CD4-positive, CD25-positive, alpha-beta regulatory T cell (primary cell): Measurements from ENCODE around the gene SVIL. TPM values are rescaled to one million over a fixed set of nuclear protein-coding genes. Genes with fewer than 3 reads are reported as not detected.

ENCODE experiments used
- ATAC-seq, 2 donors: fragments of 150-1000 bp; cut with Tn5 transposase; one replicate each; pipeline ENCODE4 v1.10.0; 2021; ENCODE audit warnings: low read depth in 2 of 2, moderate number of reproducible peaks in 2 of 2, moderate library complexity in 1 of 2
- DNase-seq, 3 donors: peaks; one replicate each; pipeline versions ENCODE4 v3.0.0 to v3.0.0-alpha.2; 2012 to 2022; ENCODE audit warnings: mixed read lengths in 1 of 3
- H3K27ac ChIP-seq: one replicate; pipeline ENCODE4 v1.7.0; 2013; ENCODE audit warnings: mild to moderate bottlenecking, low read length; ENCODE audit not compliant: insufficient read depth, poor library complexity, severe bottlenecking
- H3K27me3 ChIP-seq: one replicate; pipeline ENCODE4 v1.7.0; 2013; ENCODE audit warnings: low read length; ENCODE audit not compliant: control insufficient read depth, insufficient read depth
- H3K36me3 ChIP-seq: one replicate; pipeline ENCODE4 v1.7.0; 2013; ENCODE audit warnings: mild to moderate bottlenecking, low read length, moderate library complexity; ENCODE audit not compliant: control insufficient read depth, insufficient read depth
- H3K4me1 ChIP-seq: 2 replicates; pipeline ENCODE4 v1.7.0; 2013; ENCODE audit warnings: mild to moderate bottlenecking, low read length; ENCODE audit not compliant: insufficient read depth, control insufficient read depth, poor library complexity, severe bottlenecking
- H3K4me3 ChIP-seq: one replicate; pipeline ENCODE4 v1.7.0; 2013; ENCODE audit warnings: low read depth, mild to moderate bottlenecking, low read length, moderate library complexity
- H3K9me3 ChIP-seq, 2 experiments: 1 replicate in 1 of 2; 2 replicates in 1 of 2; pipeline ENCODE4 v1.7.0; 2013; ENCODE audit warnings: low read length in 2 of 2, mild to moderate bottlenecking in 1 of 2, moderate library complexity in 1 of 2; ENCODE audit not compliant: control insufficient read depth in 2 of 2
- H3K27ac Mint-ChIP-seq, 3 donors: one replicate each; pipeline ENCODE4 v1.8.0; 2020 to 2022; ENCODE audit warnings: mild to moderate bottlenecking in 3 of 3, mixed read lengths in 3 of 3, moderate library complexity in 2 of 3
- H3K27me3 Mint-ChIP-seq: one replicate; pipeline ENCODE4 v1.8.0; 2022; ENCODE audit warnings: mild to moderate bottlenecking, mixed read lengths
- H3K36me3 Mint-ChIP-seq: one replicate; pipeline ENCODE4 v1.8.0; 2020; ENCODE audit warnings: mixed read lengths
- H3K4me1 Mint-ChIP-seq, 4 donors: one replicate each; pipeline ENCODE4 v1.8.0; 2020 to 2022; ENCODE audit warnings: mixed read lengths in 4 of 4, mild to moderate bottlenecking in 1 of 4
- H3K4me3 Mint-ChIP-seq, 4 donors: one replicate each; pipeline ENCODE4 v1.8.0; 2020 to 2022; ENCODE audit warnings: mild to moderate bottlenecking in 4 of 4, mixed read lengths in 4 of 4, moderate library complexity in 3 of 4
- H3K9me3 Mint-ChIP-seq, 7 donors: one replicate each; pipeline ENCODE4 v1.8.0; 2020 to 2022; ENCODE audit warnings: mixed read lengths in 7 of 7, mild to moderate bottlenecking in 3 of 7, moderate library complexity in 2 of 7
- polyA plus RNA-seq, 4 donors: library from polyadenylated mRNA; unstranded; fragments of 300-500 nt; fragmentation: Illumina TruSeq; gene quantifications; one replicate each; pipeline ENCODE4 v1.2.3, GENCODE V29; 2021
- total RNA-seq: library from RNA; stranded (reverse); gene quantifications from one replicate; pipeline ENCODE4 v1.2.3, GENCODE V29; 2022

SVIL gene
- total and polyA plus RNA-seq, 5 donors from 2014 or later: 0.49 to 12.3 (median 3.8) TPM

DNA sequence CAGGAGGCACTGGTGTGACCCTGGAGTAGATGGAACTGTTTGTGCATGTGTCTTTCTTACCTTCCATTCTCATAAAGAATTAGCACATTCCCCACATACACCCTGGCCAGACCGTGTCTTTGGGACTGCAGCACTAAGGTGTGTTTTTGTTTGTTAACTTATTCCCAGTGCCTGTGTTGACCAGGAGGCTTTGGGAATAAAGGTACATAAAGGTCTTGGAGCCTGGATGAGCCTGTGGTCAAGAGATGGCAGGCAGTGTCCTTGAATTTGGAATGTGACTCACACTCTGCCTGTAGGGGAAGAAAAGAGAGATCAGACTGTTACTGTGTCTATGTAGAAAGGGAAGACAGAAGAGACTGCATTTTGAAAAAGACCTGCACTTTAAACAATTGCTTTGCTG, 208.4 kb downstream of the SVIL start:
- Histone ChIP-seq H3K4me1 (no peaks in the 10 kb centered on the region), H3K4me3 (no peak overlapping the region), H3K27ac (no peak overlapping the region), H3K27me3 (no peaks in the 10 kb centered on the region), H3K9me3 (no peaks in the 10 kb centered on the region), H3K36me3 (peaks cover 9% of the 10 kb centered on the region)
- H3K36me3 Mint-ChIP-seq: peaks cover 36% of the 10 kb centered on the region
- H3K9me3 Mint-ChIP-seq: no peaks in the 10 kb centered on the region
- no peak overlapping the region for H3K27ac Mint-ChIP-seq
- no peak overlapping the region for H3K4me3 Mint-ChIP-seq
- ATAC-seq: no peak
- H3K4me1 Mint-ChIP-seq: peaks cover 0 to 8% (median 3%) of the 10 kb centered on the region in 4 donors
- no peak for DNase-seq
- no peaks in the 10 kb centered on the region for H3K27me3 Mint-ChIP-seq

DNA sequence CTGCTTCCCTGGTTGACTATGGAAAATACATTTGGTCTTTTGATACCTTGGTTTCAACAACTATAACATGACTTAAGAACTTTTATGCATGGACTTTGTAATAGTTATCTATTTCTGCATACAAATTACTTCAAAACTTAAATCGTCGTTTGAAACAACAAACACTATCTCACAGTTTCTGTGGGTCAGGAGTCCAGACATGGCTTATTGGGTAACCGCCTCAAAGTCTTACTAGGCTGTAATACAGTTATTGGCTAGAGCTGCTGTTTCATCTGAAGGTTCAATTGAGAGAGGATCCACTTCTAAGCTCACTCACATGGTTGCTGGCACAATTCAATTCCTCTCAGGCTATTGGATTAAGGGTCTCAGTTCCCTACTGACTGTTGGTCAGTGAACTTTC, 210.8 kb downstream of the SVIL start:
- DNase-seq (no peak), ATAC-seq (no peak)
- Histone ChIP-seq H3K4me1 (no peaks in the 10 kb centered on the region), H3K27ac (no peak overlapping the region), H3K9me3 (no peaks in the 10 kb centered on the region), H3K4me3 (no peak overlapping the region), H3K27me3 (no peaks in the 10 kb centered on the region), H3K36me3 (peaks cover 19% of the 10 kb centered on the region)
- Mint-ChIP-seq H3K36me3 (peaks cover 47% of the 10 kb centered on the region), H3K27me3 (no peaks in the 10 kb centered on the region), H3K27ac (no peak overlapping the region), H3K4me1 (peaks cover 0 to 6% (median 6%) of the 10 kb centered on the region in 4 donors), H3K9me3 (no peaks in the 10 kb centered on the region), H3K4me3 (no peak overlapping the region)

DNA sequence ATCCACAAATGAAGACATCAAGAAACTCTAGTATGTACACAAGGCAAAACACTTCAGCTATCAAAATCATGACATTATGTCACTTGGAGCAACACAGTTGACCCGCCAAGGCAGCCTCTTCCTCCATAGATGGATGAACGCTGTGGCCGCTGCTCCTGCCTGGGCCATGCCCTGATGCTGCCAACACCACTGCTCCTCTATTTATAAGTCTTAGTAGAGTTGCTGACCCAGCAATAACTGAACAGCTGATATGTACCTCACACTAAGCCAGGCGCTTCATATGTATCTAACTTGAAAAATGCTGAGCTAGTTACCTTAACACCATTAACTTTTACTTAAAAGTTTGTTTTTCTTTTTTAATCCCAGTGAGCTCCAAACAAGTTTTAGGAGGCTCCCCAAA, 214.0 kb downstream of the SVIL start:
- no peaks in the 10 kb centered on the region for H3K9me3 ChIP-seq
- no peak for ATAC-seq
- H3K27me3 Mint-ChIP-seq: no peaks in the 10 kb centered on the region
- no peaks in the 10 kb centered on the region for H3K27me3 ChIP-seq
- H3K27ac Mint-ChIP-seq: no peak overlapping the region
- H3K4me1 ChIP-seq: no peaks in the 10 kb centered on the region
- H3K4me3 ChIP-seq: no peak overlapping the region
- no peak overlapping the region for H3K4me3 Mint-ChIP-seq
- no peak for DNase-seq
- no peak overlapping the region for H3K27ac ChIP-seq
- peaks cover 20% of the 10 kb centered on the region for H3K36me3 ChIP-seq
- H3K36me3 Mint-ChIP-seq: peaks cover 52% of the 10 kb centered on the region
- H3K9me3 Mint-ChIP-seq: no peaks in the 10 kb centered on the region
- H3K4me1 Mint-ChIP-seq: peaks cover 0 to 13% (median 9%) of the 10 kb centered on the region in 4 donors

DNA sequence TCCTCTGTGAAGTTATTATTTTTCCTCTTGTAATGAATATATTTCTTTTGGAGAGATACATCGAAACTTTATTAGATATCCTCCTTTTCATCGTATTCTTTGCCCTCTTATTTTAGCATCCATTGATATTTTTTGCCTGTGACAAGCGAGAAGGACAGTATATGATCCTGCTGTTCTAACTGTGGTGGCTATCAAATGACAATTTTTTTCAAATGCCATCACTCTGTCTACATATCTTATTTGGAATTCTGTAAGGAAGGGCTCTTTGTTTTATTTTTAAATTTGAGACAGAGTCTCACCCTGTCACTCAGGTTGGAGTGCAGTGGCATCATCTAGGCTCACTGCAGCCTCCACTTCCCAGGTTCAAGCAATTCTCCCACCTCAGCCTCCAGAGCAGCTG, 217.4 kb downstream of the SVIL start:
- Histone ChIP-seq H3K4me3 (no peak overlapping the region), H3K36me3 (peaks cover 20% of the 10 kb centered on the region), H3K4me1 (no peaks in the 10 kb centered on the region), H3K9me3 (no peaks in the 10 kb centered on the region), H3K27ac (no peak overlapping the region), H3K27me3 (no peaks in the 10 kb centered on the region)
- no peak overlapping the region for H3K4me3 Mint-ChIP-seq
- H3K36me3 Mint-ChIP-seq: peaks cover 31% of the 10 kb centered on the region
- no peaks in the 10 kb centered on the region for H3K27me3 Mint-ChIP-seq
- DNase-seq (no peak), ATAC-seq (no peak)
- no peak overlapping the region for H3K27ac Mint-ChIP-seq
- no peaks in the 10 kb centered on the region for H3K9me3 Mint-ChIP-seq
- peaks cover 9 to 36% (median 20%) of the 10 kb centered on the region in 4 donors for H3K4me1 Mint-ChIP-seq

DNA sequence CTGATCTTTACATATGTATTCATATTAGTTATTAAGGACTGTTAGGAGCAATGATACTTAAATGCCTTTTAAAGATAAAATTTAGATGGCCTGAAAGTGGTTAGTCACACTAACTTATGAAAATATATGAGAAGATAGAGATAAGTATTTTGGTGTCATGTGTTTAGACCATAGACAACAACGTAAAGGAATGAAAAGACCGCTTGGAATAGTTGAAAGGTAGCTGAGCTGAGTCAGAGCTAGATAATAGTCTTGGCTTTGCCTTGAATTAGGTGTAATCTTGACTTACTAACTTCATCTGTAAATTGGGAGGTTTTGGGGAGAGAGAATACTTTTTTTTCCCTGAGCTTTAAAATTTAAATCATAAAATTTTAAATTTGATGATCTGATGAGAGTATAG, 218.9 kb downstream of the SVIL start:
- Histone ChIP-seq H3K27me3 (no peaks in the 10 kb centered on the region), H3K9me3 (no peaks in the 10 kb centered on the region), H3K36me3 (peaks cover 7% of the 10 kb centered on the region), H3K4me1 (no peaks in the 10 kb centered on the region), H3K4me3 (no peak overlapping the region), H3K27ac (no peak overlapping the region)
- DNase-seq: no peak
- no peak overlapping the region for H3K4me3 Mint-ChIP-seq
- peaks cover 21% of the 10 kb centered on the region for H3K36me3 Mint-ChIP-seq
- no peaks in the 10 kb centered on the region for H3K9me3 Mint-ChIP-seq
- no peak for ATAC-seq
- H3K27me3 Mint-ChIP-seq: no peaks in the 10 kb centered on the region
- H3K27ac Mint-ChIP-seq: no peak overlapping the region
- H3K4me1 Mint-ChIP-seq: peaks cover 13 to 47% (median 27%) of the 10 kb centered on the region in 4 donors

DNA sequence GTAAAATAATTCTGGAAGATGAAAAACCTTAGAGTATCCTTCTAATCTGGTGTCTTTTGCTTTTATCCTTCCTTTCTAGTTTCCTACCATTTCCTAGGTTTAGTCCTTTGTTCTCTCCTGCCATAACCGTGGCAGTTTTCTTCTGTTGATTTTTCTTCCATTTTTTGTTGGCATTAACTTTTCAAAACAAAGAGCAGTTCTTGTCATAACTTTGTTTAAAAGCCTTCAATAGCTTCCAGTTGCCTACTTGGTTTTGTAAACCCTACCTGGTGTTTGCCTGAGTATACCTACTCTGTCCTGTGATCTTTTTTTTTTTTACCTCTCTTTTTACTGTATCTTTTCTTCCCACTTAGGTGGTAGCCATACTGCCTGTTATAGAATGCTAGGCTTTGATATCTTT, 220.3 kb downstream of the SVIL start:
- Mint-ChIP-seq H3K27me3 (no peaks in the 10 kb centered on the region), H3K4me1 (peaks cover 13 to 48% (median 32%) of the 10 kb centered on the region in 4 donors), H3K4me3 (peak overlapping the region in 1 of 4 donors; percentile 6), H3K9me3 (no peaks in the 10 kb centered on the region), H3K36me3 (peaks cover 12% of the 10 kb centered on the region), H3K27ac (peak overlapping the region in 1 of 3 donors; percentile 29)
- DNase-seq (no peak), ATAC-seq (no peak)
- Histone ChIP-seq H3K4me1 (no peaks in the 10 kb centered on the region), H3K9me3 (no peaks in the 10 kb centered on the region), H3K27ac (no peak overlapping the region), H3K27me3 (no peaks in the 10 kb centered on the region), H3K4me3 (no peak overlapping the region), H3K36me3 (peaks cover 4% of the 10 kb centered on the region)

DNA sequence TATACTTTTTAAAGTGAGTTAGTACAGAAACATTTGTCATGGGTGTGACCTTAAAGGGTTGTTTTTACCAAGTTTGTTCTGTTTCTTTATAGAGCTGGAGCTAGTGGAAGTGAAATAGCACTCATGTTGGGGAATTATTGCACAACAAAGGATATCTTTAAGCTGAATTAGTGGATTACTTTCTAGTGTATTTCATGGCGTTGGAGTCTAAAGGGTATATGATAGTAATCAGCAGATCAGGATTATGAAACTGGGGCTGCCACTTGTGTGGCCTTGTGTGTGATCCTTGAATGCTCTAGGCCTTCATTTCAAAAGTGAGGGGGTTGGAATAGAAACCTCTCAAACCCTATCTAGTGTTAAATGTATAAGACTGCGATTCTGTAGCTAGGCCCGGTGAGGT, 222.3 kb downstream of the SVIL start:
- H3K27me3 ChIP-seq: no peaks in the 10 kb centered on the region
- DNase-seq (no peak), ATAC-seq (no peak)
- no peaks in the 10 kb centered on the region for H3K27me3 Mint-ChIP-seq
- H3K36me3 ChIP-seq: no peaks in the 10 kb centered on the region
- peaks cover 18 to 55% (median 40%) of the 10 kb centered on the region in 4 donors for H3K4me1 Mint-ChIP-seq
- peaks cover 7% of the 10 kb centered on the region for H3K36me3 Mint-ChIP-seq
- peak overlapping the region in 2 of 4 donors; percentile 63 to 73 for H3K4me3 Mint-ChIP-seq
- no peaks in the 10 kb centered on the region for H3K9me3 Mint-ChIP-seq
- H3K27ac ChIP-seq: no peak overlapping the region
- H3K4me1 ChIP-seq: peaks cover 8% of the 10 kb centered on the region
- no peaks in the 10 kb centered on the region for H3K9me3 ChIP-seq
- no peak overlapping the region for H3K4me3 ChIP-seq
- no peak overlapping the region for H3K27ac Mint-ChIP-seq

DNA sequence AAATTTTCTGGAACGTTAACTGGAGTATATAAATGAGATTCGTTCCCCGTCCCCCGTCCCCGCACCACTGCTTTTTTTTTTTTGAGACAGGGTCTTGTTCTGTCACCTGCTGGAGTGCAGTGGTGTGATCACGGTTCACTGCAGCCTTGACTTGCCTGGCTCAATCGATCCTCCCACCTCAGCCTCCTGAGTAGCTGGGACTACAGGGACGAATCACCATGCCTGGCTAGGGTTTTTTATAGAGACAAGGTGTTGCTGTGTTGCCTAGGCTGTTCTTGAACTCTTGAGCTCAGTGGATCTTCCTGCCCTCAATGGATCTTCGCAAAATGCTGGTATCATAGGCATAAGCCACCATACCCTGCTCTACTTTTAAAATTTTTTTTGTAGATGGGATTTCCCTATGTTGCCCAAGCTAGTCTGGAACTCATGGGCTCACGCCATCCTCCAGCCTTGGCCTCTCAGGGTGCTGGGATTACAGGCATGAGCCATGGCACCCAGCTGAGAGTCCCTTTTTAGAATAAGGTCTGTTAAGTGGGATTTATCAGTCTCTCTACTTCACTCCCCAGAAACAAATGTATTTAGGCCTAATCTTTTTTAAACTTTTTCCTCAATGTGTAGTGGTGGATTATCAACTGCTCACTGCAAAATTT, 223.0 kb downstream of the SVIL start:
- Mint-ChIP-seq H3K9me3 (no peaks in the 10 kb centered on the region), H3K4me3 (peak overlapping the region in 3 of 4 donors; percentile 39 to 73 (median 63)), H3K27me3 (no peaks in the 10 kb centered on the region), H3K4me1 (peaks cover 18 to 49% (median 39%) of the 10 kb centered on the region in 4 donors), H3K27ac (no peak overlapping the region), H3K36me3 (no peaks in the 10 kb centered on the region)
- Histone ChIP-seq H3K4me3 (no peak overlapping the region), H3K4me1 (peaks cover 8% of the 10 kb centered on the region), H3K27ac (no peak overlapping the region), H3K9me3 (no peaks in the 10 kb centered on the region), H3K27me3 (no peaks in the 10 kb centered on the region), H3K36me3 (no peaks in the 10 kb centered on the region)
- DNase-seq (no peak), ATAC-seq (no peak)
